Fibroblast of pulmonary artery (primary cell): ENCODE measurements around the gene RNF152.

Experiments
- DNase-seq: peaks from one replicate; pipeline ENCODE4 v3.0.0-alpha.2; 2010; ENCODE audit warnings: low read depth
- H3K4me3 ChIP-seq: replicated peaks from 2 replicates; pipeline ENCODE4 v1.5.1; 2011; ENCODE audit warnings: low read depth, mild to moderate bottlenecking, control low read depth, low read length, moderate library complexity
- CTCF ChIP-seq: IDR thresholded peaks from 2 replicates; pipeline ENCODE4 v1.5.1; 2011; ENCODE audit warnings: mild to moderate bottlenecking, control low read depth, low read length, inconsistent platforms; ENCODE audit errors: missing control alignments

RNF152 gene

GRCh38 chr18:61766266-61766884 lies 126.4 kb downstream of the RNF152 start:
- DNase-seq = no peak
- no peak for TF ChIP-seq CTCF

GRCh38 chr18:61765097-61765496 lies 127.7 kb downstream of the RNF152 start:
- no peak overlapping the region for H3K4me3 ChIP-seq
- DNase-seq = peak; percentile 52
- no peak for TF ChIP-seq CTCF

More at GRCh38 chr18:61766266-61766884, 126.4 kb downstream of the RNF152 start:
- no peak overlapping the region for H3K4me3 ChIP-seq

- no peak for DNase-seq
- no peak overlapping the region for H3K4me3 ChIP-seq
Observed at GRCh38 chr18:61764381-61764780, 128.4 kb downstream of the RNF152 start.

GRCh38 chr18:61761875-61762274 lies 130.9 kb downstream of the RNF152 start:
- no peak for DNase-seq
- TF ChIP-seq CTCF = no peak
- no peak overlapping the region for H3K4me3 ChIP-seq

More at GRCh38 chr18:61764381-61764780, 128.4 kb downstream of the RNF152 start:
- TF ChIP-seq CTCF = no peak
